IPS DF 6.9 (cell line): ENCODE data around the gene DFFA.

ENCODE experiments used
- DNase-seq: peaks from one replicate; pipeline ENCODE4 v3.0.0-alpha.2; 2013; ENCODE audit warnings: low read depth, low spot score
- H3K27ac ChIP-seq: one replicate; pipeline ENCODE4 v1.5.1; 2013; ENCODE audit warnings: low read length, control low read depth
- H3K27me3 ChIP-seq: 2 replicates; pipeline ENCODE4 v1.6.1; 2013; ENCODE audit warnings: mild to moderate bottlenecking, low read length; ENCODE audit not compliant: control insufficient read depth, insufficient read depth
- H3K36me3 ChIP-seq: 2 replicates; pipeline ENCODE4 v1.6.1; 2013; ENCODE audit warnings: low read length; ENCODE audit not compliant: control insufficient read depth, insufficient read depth
- H3K4me1 ChIP-seq: 2 replicates; pipeline ENCODE4 v1.6.1; 2013; ENCODE audit warnings: low read length; ENCODE audit not compliant: control insufficient read depth, insufficient read depth
- H3K4me3 ChIP-seq: 2 replicates; pipeline ENCODE4 v1.5.1; 2013; ENCODE audit warnings: mild to moderate bottlenecking, low read length
- H3K9me3 ChIP-seq: 2 replicates; pipeline ENCODE4 v1.6.1; 2013; ENCODE audit warnings: low read length, inconsistent platforms; ENCODE audit not compliant: control insufficient read depth, insufficient read depth
- WGBS: extraction: QIAGEN DNeasy Blood & Tissue Kit; methylation state at CpG from one replicate; pipeline ENCODE4 v1.1.7; 2013; ENCODE audit warnings: mixed read lengths, missing lambda C conversion rate; ENCODE audit not compliant: insufficient read length, insufficient coverage; 5-methylcytosine and 5-hydroxymethylcytosine counted together

The DFFA gene

GRCh38 chr1:10504249-10504648 is 31.9 kb upstream of the DFFA start:
- Histone ChIP-seq H3K4me1 (peaks cover 3% of the 10 kb centered on the region; the same call in 1 of the 2 replicates), H3K27me3 (no peaks in the 10 kb centered on the region), H3K36me3 (no peaks in the 10 kb centered on the region; the same call in 1 of the 2 replicates), H3K9me3 (no peaks in the 10 kb centered on the region), H3K27ac (no peak overlapping the region), H3K4me3 (no peak overlapping the region)
- DNase-seq: no peak
- WGBS: no CpG with 5 or more reads among the region's 5 CpGs

DNA sequence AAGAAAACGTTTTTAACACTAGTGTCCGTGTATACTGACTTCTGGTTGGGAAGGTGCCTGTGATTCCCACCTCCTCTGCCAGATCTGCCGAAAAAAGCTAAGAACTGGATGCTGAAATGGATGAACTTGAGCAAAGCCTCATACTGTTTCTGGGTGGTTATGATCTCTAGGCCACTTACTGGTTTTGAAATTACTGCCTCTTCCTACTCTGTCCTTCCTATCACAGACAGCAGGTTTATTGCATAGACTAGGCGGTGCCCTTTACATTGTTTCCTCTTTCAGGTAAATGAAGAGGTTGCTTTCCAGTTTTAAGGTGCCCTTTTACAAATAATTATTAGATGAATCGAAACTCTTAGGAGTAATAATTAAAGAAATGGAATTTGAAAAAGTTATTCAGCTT is 29.9 kb upstream of the DFFA start:
- DNase-seq: no peak
- Histone ChIP-seq H3K36me3 (no peaks in the 10 kb centered on the region; the same call in 1 of the 2 replicates), H3K4me1 (0 out of 2 replicates have a peak, but pooled peaks cover 1% of the 10 kb centered on the region), H3K9me3 (no peaks in the 10 kb centered on the region), H3K27ac (no peak overlapping the region), H3K4me3 (no peak overlapping the region), H3K27me3 (no peaks in the 10 kb centered on the region)
- 100% methylated on average over 1 of the region's 5 CpGs for whole genome bisulfite sequencing

DNA sequence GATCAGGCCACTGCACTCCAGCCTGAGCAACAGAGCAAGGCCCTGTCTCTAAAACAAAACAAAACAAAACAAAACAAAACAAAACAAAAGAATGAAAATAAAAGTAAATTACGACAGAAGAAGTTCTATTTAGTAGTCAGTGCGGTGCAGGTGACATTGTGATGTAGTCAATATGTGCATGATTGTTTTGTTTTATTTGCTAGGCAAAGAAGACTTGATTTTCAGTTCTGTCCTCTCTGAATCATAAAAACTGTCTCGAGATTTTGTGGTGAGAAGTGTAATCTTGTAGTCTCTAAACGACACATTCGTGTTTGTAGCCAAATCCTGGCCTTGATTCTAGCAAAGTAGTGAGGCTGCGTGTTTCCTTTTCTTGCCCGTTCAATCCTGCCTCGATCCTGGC is 25.9 kb upstream of the DFFA start:
- no CpG with 5 or more reads among the region's 8 CpGs for WGBS
- Histone ChIP-seq H3K4me3 (no peak overlapping the region), H3K27ac (no peak overlapping the region), H3K27me3 (no peaks in the 10 kb centered on the region), H3K4me1 (no peaks in the 10 kb centered on the region), H3K36me3 (no peaks in the 10 kb centered on the region), H3K9me3 (no peaks in the 10 kb centered on the region)
- DNase-seq: no peak

DNA sequence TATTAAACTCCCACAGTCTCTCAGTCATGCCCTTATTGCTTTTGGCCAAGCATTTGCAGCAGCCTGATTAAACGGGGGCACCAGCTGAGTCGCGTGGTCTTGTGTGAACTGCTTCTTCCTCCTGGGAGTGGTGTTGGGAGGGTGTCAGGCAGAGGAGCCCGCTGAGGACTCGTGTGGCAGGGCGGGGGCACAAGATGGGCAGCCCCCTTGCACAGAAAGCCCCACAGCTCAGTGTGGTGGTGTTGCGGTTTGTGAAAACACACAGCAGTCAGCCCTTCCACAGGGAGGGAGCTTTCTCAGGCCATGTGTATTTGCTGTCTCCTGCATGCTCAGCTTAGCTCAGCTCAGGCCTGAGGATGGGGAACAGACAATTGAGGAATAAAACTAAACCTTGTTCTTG is 24.8 kb upstream of the DFFA start:
- no peak for DNase-seq
- Histone ChIP-seq H3K36me3 (no peaks in the 10 kb centered on the region), H3K4me3 (no peak overlapping the region), H3K27ac (no peak overlapping the region), H3K9me3 (no peaks in the 10 kb centered on the region), H3K27me3 (no peaks in the 10 kb centered on the region), H3K4me1 (no peaks in the 10 kb centered on the region)
- WGBS: no CpG with 5 or more reads among the region's 7 CpGs

GRCh38 chr1:10495952-10496351 is 23.6 kb upstream of the DFFA start:
- Histone ChIP-seq H3K4me3 (no peak overlapping the region), H3K27me3 (no peaks in the 10 kb centered on the region), H3K36me3 (no peaks in the 10 kb centered on the region), H3K9me3 (no peaks in the 10 kb centered on the region), H3K4me1 (no peaks in the 10 kb centered on the region), H3K27ac (no peak overlapping the region)
- WGBS: no CpG with 5 or more reads among the region's 14 CpGs
- DNase-seq: no peak

GRCh38 chr1:10495475-10495817 is 23.1 kb upstream of the DFFA start:
- no CpG with 5 or more reads among the region's 10 CpGs for WGBS
- Histone ChIP-seq H3K4me3 (no peak overlapping the region), H3K4me1 (no peaks in the 10 kb centered on the region), H3K36me3 (no peaks in the 10 kb centered on the region), H3K27ac (no peak overlapping the region), H3K9me3 (no peaks in the 10 kb centered on the region), H3K27me3 (no peaks in the 10 kb centered on the region)
- no peak for DNase-seq

- H3K27me3 ChIP-seq: no peaks in the 10 kb centered on the region
- H3K36me3 ChIP-seq: no peaks in the 10 kb centered on the region
- H3K4me1 ChIP-seq: no peaks in the 10 kb centered on the region
- no peak overlapping the region for H3K27ac ChIP-seq
- no peak overlapping the region for H3K4me3 ChIP-seq
- H3K9me3 ChIP-seq: no peaks in the 10 kb centered on the region
- no CpG with 5 or more reads among the region's 15 CpGs for WGBS
- no peak for DNase-seq
Observed at GRCh38 chr1:10494754-10495474, 22.6 kb upstream of the DFFA start.

GRCh38 chr1:10494418-10494753 is 22.1 kb upstream of the DFFA start:
- H3K27ac ChIP-seq: no peak overlapping the region
- no peaks in the 10 kb centered on the region for H3K27me3 ChIP-seq
- H3K9me3 ChIP-seq: no peaks in the 10 kb centered on the region
- H3K4me3 ChIP-seq: no peak overlapping the region
- no peaks in the 10 kb centered on the region for H3K36me3 ChIP-seq
- WGBS: no CpG with 5 or more reads among the region's 5 CpGs
- DNase-seq: no peak
- H3K4me1 ChIP-seq: no peaks in the 10 kb centered on the region

GRCh38 chr1:10490286-10490970 is 18.1 kb upstream of the DFFA start:
- no CpG with 5 or more reads among the region's 12 CpGs for WGBS

GRCh38 chr1:10489291-10490055 is 17.1 kb upstream of the DFFA start:
- no peaks in the 10 kb centered on the region for H3K4me1 ChIP-seq
- WGBS: no CpG with 5 or more reads among the region's 4 CpGs

More at GRCh38 chr1:10490286-10490970, 18.1 kb upstream of the DFFA start:
- Histone ChIP-seq H3K4me3 (no peak overlapping the region), H3K27me3 (no peaks in the 10 kb centered on the region), H3K9me3 (no peaks in the 10 kb centered on the region), H3K4me1 (no peaks in the 10 kb centered on the region), H3K36me3 (no peaks in the 10 kb centered on the region), H3K27ac (no peak overlapping the region)
- DNase-seq: no peak

More at GRCh38 chr1:10489291-10490055, 17.1 kb upstream of the DFFA start:
- H3K27me3 ChIP-seq: no peaks in the 10 kb centered on the region
- no peak overlapping the region for H3K27ac ChIP-seq
- H3K4me3 ChIP-seq: no peak overlapping the region
- no peaks in the 10 kb centered on the region for H3K36me3 ChIP-seq
- H3K9me3 ChIP-seq: no peaks in the 10 kb centered on the region
- no peak for DNase-seq
